HT-29 (cell line): ENCODE measurements around the gene INPP5D. TPM values are rescaled to one million over a fixed set of nuclear protein-coding genes. Genes with fewer than 3 reads are reported as not detected.

Experiments used
- small RNA-seq: library from RNA; depleted of rRNA; stranded (forward); fragments of <200 nt; gene quantifications from one replicate; pipeline ENCODE3, GENCODE V24; 2014
- total RNA-seq: library from RNA; depleted of rRNA; stranded (reverse); fragments of >200 nt; shearing (Covaris generic); gene quantifications from 2 replicates; pipeline ENCODE4 v1.2.3, GENCODE V29; 2014; rRNA removed

INPP5D gene
- total RNA-seq, 1 experiment from 2014 or later: 28.6 TPM

Small RNA genes within 50 kb of the gene (small RNA-seq; reads per million reads assigned to genes)
- gene RN7SL32P: not detected

Other genes with a start within 250 kb of the INPP5D start
- 2.6 and 4.9 TPM in 2 replicates for gene SNORC, start 190.1 kb upstream of the INPP5D start, total RNA-seq
- gene NGEF, start 47.1 kb upstream of the INPP5D start, total RNA-seq: 13.4 and 13.5 TPM in 2 replicates
- gene NEU2, start 27.7 kb upstream of the INPP5D start, total RNA-seq: not detected in 2 replicates
- 32.4 and 36.6 TPM in 2 replicates for gene ATG16L1, start 191.3 kb downstream of the INPP5D start, total RNA-seq
- not detected in 2 replicates for gene SAG, start 247.5 kb downstream of the INPP5D start, total RNA-seq